H1 (cell line): ENCODE measurements around the gene RELL1. TPM values are rescaled to one million over a fixed set of nuclear protein-coding genes. Genes with fewer than 3 reads are reported as not detected.

Experiments used
- CTCF ChIA-PET: fragments of 300-600 bp; sonication (Branson Sonifier 250); formaldehyde crosslinking; loops from one replicate; lab custom pipeline; 2021; ENCODE audit not compliant: partially characterized antibody; lab: Charles Lee
- POLR2A ChIA-PET: fragments of 300-600 bp; sonication (Branson Sonifier 250); formaldehyde crosslinking; loops from one replicate; lab custom pipeline; 2021; ENCODE audit warnings: inconsistent platforms; ENCODE audit not compliant: partially characterized antibody; lab: Charles Lee
- DNase-seq, 2 experiments: peaks; one replicate each; pipeline versions ENCODE4 v3.0.0 to v3.0.0-alpha.2; 2010 to 2022; ENCODE audit warnings: low spot score in 2 of 2, low read depth in 1 of 2, mixed read lengths in 1 of 2
- FAIRE-seq: peaks from 2 replicates; lab custom pipeline; 2011; peaks lifted over from hg19 to GRCh38; lab: Jason Lieb, UNC
- H2AFZ ChIP-seq: 2 replicates; pipeline ENCODE4 v1.8.1; 2012; ENCODE audit warnings: low read length, inconsistent platforms
- H2AK5ac ChIP-seq: 2 replicates; pipeline ENCODE4 v1.6.1; 2013; ENCODE audit warnings: low read depth, low read length
- H2BK120ac ChIP-seq: replicated peaks from 2 replicates; pipeline ENCODE3; 2013; ENCODE audit warnings: low read depth, low read length, inconsistent platforms
- H2BK12ac ChIP-seq: 2 replicates; pipeline ENCODE4 v1.6.1; 2013; ENCODE audit warnings: low read depth, low read length
- H2BK15ac ChIP-seq: 2 replicates; pipeline ENCODE4 v1.6.1; 2013; ENCODE audit warnings: low read length
- H2BK20ac ChIP-seq: 2 replicates; pipeline ENCODE4 v1.6.1; 2013; ENCODE audit warnings: low read length
- H2BK5ac ChIP-seq: 2 replicates; pipeline ENCODE4 v1.6.1; 2013; ENCODE audit warnings: low read depth, low read length
- H3K14ac ChIP-seq: 2 replicates; pipeline ENCODE4 v1.6.1; 2013; ENCODE audit warnings: inconsistent platforms; ENCODE audit not compliant: insufficient read length
- H3K18ac ChIP-seq: 2 replicates; pipeline ENCODE4 v1.6.1; 2013; ENCODE audit warnings: low read length; ENCODE audit errors: extremely low read depth
- H3K23ac ChIP-seq: 2 replicates; pipeline ENCODE4 v1.6.1; 2013; ENCODE audit warnings: inconsistent platforms; ENCODE audit not compliant: insufficient read length
- H3K23me2 ChIP-seq: 2 replicates; pipeline ENCODE4 v1.6.1; 2013; ENCODE audit warnings: low read depth, low read length
- H3K27ac ChIP-seq: 2 replicates; pipeline ENCODE4 v1.6.1; 2011; ENCODE audit warnings: low read depth, low read length, inconsistent platforms
- H3K27me3 ChIP-seq, 4 experiments: replicated peaks in 1 of 4; 1 replicate in 1 of 4; 2 replicates in 3 of 4; pipeline versions ENCODE4 v1.6.1 to v1.8.1; 2011 to 2013; ENCODE audit warnings: low read length in 3 of 4, mild to moderate bottlenecking in 3 of 4, inconsistent platforms in 2 of 4, mixed read lengths in 2 of 4, moderate library complexity in 1 of 4; ENCODE audit not compliant: control insufficient read depth in 3 of 4, insufficient read depth in 3 of 4; ENCODE audit errors: extremely low read depth in 1 of 4
- H3K36me3 ChIP-seq, 4 experiments: 2 replicates each; pipeline versions ENCODE4 v1.6.1 to v1.8.1; 2011 to 2013; ENCODE audit warnings: mild to moderate bottlenecking in 4 of 4, low read length in 3 of 4, moderate library complexity in 2 of 4, control low read depth in 1 of 4, inconsistent platforms in 1 of 4; ENCODE audit not compliant: insufficient read depth in 4 of 4, control insufficient read depth in 2 of 4
- H3K4ac ChIP-seq: replicated peaks from 2 replicates; pipeline ENCODE3; 2013; ENCODE audit warnings: low read length, low read depth, mixed read lengths, inconsistent platforms; ENCODE audit not compliant: insufficient read length
- H3K4me1 ChIP-seq, 4 experiments: replicated peaks in 1 of 4; 1 replicate in 1 of 4; 2 replicates in 3 of 4; pipeline versions ENCODE4 v1.6.1 to v1.8.1; 2011 to 2013; ENCODE audit warnings: low read length in 3 of 4, inconsistent platforms in 2 of 4, mixed read lengths in 1 of 4; ENCODE audit not compliant: insufficient read depth in 4 of 4, control insufficient read depth in 3 of 4
- H3K4me2 ChIP-seq, 2 experiments: 2 replicates each; pipeline versions ENCODE4 v1.6.1 to v1.8.1; 2011 to 2013; ENCODE audit warnings: low read depth in 2 of 2, low read length in 2 of 2, control low read depth in 1 of 2, inconsistent platforms in 1 of 2, mild to moderate bottlenecking in 1 of 2; ENCODE audit not compliant: insufficient read depth in 1 of 2
- H3K4me3 ChIP-seq, 4 experiments: fragments of 200-600, 300-600 bp in 1 of 4; sonication (generic), shearing (Covaris generic), sonication (Bioruptor Twin) in 1 of 4; 2 replicates each; pipeline versions ENCODE4 v1.5.1 to v1.8.1; 2011 to 2016; ENCODE audit warnings: low read length in 4 of 4, low read depth in 3 of 4, control low read depth in 2 of 4, inconsistent platforms in 2 of 4, mild to moderate bottlenecking in 2 of 4, mixed read lengths in 1 of 4, moderate library complexity in 1 of 4; ENCODE audit not compliant: insufficient read depth in 2 of 4; ENCODE audit errors: extremely low read depth in 1 of 4
- H3K56ac ChIP-seq: replicated peaks from 2 replicates; pipeline ENCODE3; 2013; ENCODE audit warnings: low read depth, mild to moderate bottlenecking, mixed read lengths, low read length, inconsistent platforms; ENCODE audit not compliant: insufficient read length
- H3K79me1 ChIP-seq: 2 replicates; pipeline ENCODE4 v1.6.1; 2013; ENCODE audit warnings: low read depth, low read length, control low read depth
- H3K79me2 ChIP-seq, 2 experiments: 2 replicates each; pipeline versions ENCODE4 v1.6.1 to v1.8.1; 2012 to 2013; ENCODE audit warnings: low read length in 2 of 2, mild to moderate bottlenecking in 2 of 2, inconsistent platforms in 1 of 2; ENCODE audit not compliant: insufficient read depth in 2 of 2, control insufficient read depth in 1 of 2
- H3K9ac ChIP-seq, 4 experiments: replicated peaks in 1 of 4; 1 replicate in 1 of 4; 2 replicates in 3 of 4; pipeline versions ENCODE4 v1.6.1 to v1.8.1; 2011 to 2013; ENCODE audit warnings: low read depth in 3 of 4, low read length in 3 of 4, control low read depth in 2 of 4, mild to moderate bottlenecking in 2 of 4, moderate library complexity in 2 of 4, inconsistent platforms in 1 of 4; ENCODE audit errors: extremely low read depth in 1 of 4
- H3K9me3 ChIP-seq, 2 experiments: 2 replicates each; pipeline versions ENCODE4 v1.6.1 to v1.8.1; 2012 to 2013; ENCODE audit warnings: mild to moderate bottlenecking in 2 of 2, moderate library complexity in 2 of 2, control low read depth in 1 of 2, inconsistent platforms in 1 of 2, low read depth in 1 of 2, low read length in 1 of 2, mixed read lengths in 1 of 2; ENCODE audit not compliant: insufficient read depth in 2 of 2
- H4K20me1 ChIP-seq, 2 experiments: replicated peaks in 1 of 2; 2 replicates each; pipeline versions ENCODE3 to v1.8.1; 2011 to 2013; ENCODE audit warnings: inconsistent platforms in 2 of 2, low read length in 2 of 2, mild to moderate bottlenecking in 1 of 2; ENCODE audit not compliant: insufficient read depth in 2 of 2, control insufficient read depth in 1 of 2
- H4K5ac ChIP-seq: 2 replicates; pipeline ENCODE4 v1.6.1; 2013; ENCODE audit warnings: low read length, low read depth, mixed read lengths, inconsistent platforms; ENCODE audit not compliant: insufficient read length
- H4K8ac ChIP-seq: 2 replicates; pipeline ENCODE4 v1.8.0; 2013; ENCODE audit warnings: mild to moderate bottlenecking, moderate library complexity, low read length, inconsistent platforms; ENCODE audit not compliant: insufficient read depth; ENCODE audit errors: extremely low read depth
- H4K91ac ChIP-seq: replicated peaks from 2 replicates; pipeline ENCODE3; 2013; ENCODE audit warnings: low read length, mixed read lengths, inconsistent platforms; ENCODE audit not compliant: insufficient read length
- CREB1 ChIP-seq: IDR thresholded peaks from 2 replicates; pipeline ENCODE4 v1.6.1; 2012; ENCODE audit warnings: inconsistent platforms
- EP300 ChIP-seq, 2 experiments: IDR thresholded peaks; 1 replicate in 1 of 2; 2 replicates in 1 of 2; pipeline ENCODE4 v1.6.1; 2011 to 2012; ENCODE audit warnings: low read depth in 2 of 2, low read length in 2 of 2, mild to moderate bottlenecking in 2 of 2, borderline replicate concordance in 1 of 2, inconsistent platforms in 1 of 2, moderate library complexity in 1 of 2
- KDM5A ChIP-seq: fragments of 200-600 bp; IDR thresholded peaks from 2 replicates; pipeline ENCODE4 v1.7.1; 2012; ENCODE audit warnings: mild to moderate bottlenecking, low read length, inconsistent platforms, mixed read lengths
- NANOG ChIP-seq: IDR thresholded peaks from 2 replicates; pipeline ENCODE4 v1.6.1; 2011; ENCODE audit warnings: low read length, low read depth, mild to moderate bottlenecking, inconsistent platforms; ENCODE audit not compliant: insufficient read depth, poor library complexity, severe bottlenecking
- PHF8 ChIP-seq: fragments of 200-600 bp; sonication (generic); conservative IDR thresholded peaks from 2 replicates; pipeline ENCODE4 v1.7.1; 2012; ENCODE audit warnings: low read depth, mild to moderate bottlenecking, inconsistent platforms, low read length, moderate library complexity
- SIRT6 ChIP-seq: IDR thresholded peaks from one replicate; pipeline ENCODE4 v1.7.1; 2012; ENCODE audit warnings: low read length, inconsistent platforms
- SRF ChIP-seq: IDR thresholded peaks from 2 replicates; pipeline ENCODE4 v1.6.1; 2011; ENCODE audit warnings: mild to moderate bottlenecking, low read depth, low read length, moderate library complexity
- ZNF274 ChIP-seq: IDR thresholded peaks from 2 replicates; pipeline ENCODE4 v1.7.0; 2012; ENCODE audit warnings: low read length, borderline replicate concordance; ENCODE audit errors: extremely low read depth
- WGBS, 2 experiments: shearing (Covaris generic) in 1 of 2; methylation state at CpG; one replicate each; pipeline versions ENCODE4 v1.1.6 to v1.1.7; 2013 to 2015; ENCODE audit warnings: low lambda C conversion rate in 2 of 2, mixed read lengths in 2 of 2, inconsistent platforms in 1 of 2, low coverage in 1 of 2, missing lambda C conversion rate in 1 of 2; ENCODE audit not compliant: insufficient replicate concordance in 2 of 2, insufficient coverage in 1 of 2, insufficient read length in 1 of 2; ENCODE audit errors: extremely low coverage in 1 of 2, missing lambda C conversion rate in 1 of 2; 5-methylcytosine and 5-hydroxymethylcytosine counted together
- polyA plus RNA-seq, 7 experiments: library from polyadenylated mRNA; depleted of rRNA in 3 of 7; stranded (reverse) in 5 of 7; unstranded in 2 of 7; fragments of >200 nt in 5 of 7; fragments of 200-250 nt in 2 of 7; gene quantifications; 1 replicate in 5 of 7; 2 replicates in 1 of 7; 4 replicates in 1 of 7; pipeline versions ENCODE4 v1.2.1 to v1.2.3, GENCODE V29; 2011 to 2013; ENCODE audit warnings: missing spikeins in 2 of 7, mixed read lengths in 2 of 7
- total RNA-seq: library from RNA; stranded (reverse); fragmentation: NEBNext Ultra II Directional; extraction: Animal tissue kit (Norgen Biotek cat#: 25700); gene quantifications from 2 replicates; pipeline ENCODE4 v1.2.1, GENCODE V29; 2021
- TF ChIP-seq, protein P1 (sequence below): IDR thresholded peaks from 2 replicates; pipeline ENCODE4 v1.6.1; 2012; ENCODE audit warnings: inconsistent platforms

RELL1 gene
- total and polyA plus RNA-seq, 2 of the 8 experiments (the other 6 are each of a cell fraction or from before 2014, with no cell fraction given), result 2.1 to 14.1 TPM

DNA sequence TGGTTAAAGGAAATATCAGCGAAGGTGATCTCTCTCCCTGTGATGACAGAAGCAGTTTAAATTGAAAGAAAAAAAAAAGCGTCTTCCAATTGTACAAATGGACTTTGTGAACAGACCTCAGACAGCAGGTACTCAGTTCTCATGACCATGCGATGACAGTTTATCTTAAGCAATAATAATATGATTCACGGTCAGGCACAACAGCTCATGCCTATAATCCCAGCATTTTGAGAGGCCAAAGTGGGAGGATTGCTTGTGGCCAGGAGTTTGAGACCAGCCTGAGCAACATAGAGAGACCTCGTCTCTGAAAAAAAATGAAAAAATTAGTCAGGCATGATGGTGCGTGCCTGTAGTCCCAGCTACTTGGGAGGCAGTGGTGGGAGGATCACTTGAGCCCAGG, 51.0 kb downstream of the RELL1 start:
- no peaks in the 10 kb centered on the region for H4K20me1 ChIP-seq
- no peak overlapping the region for H4K8ac ChIP-seq
- no peak overlapping the region for H3K4me2 ChIP-seq
- no peaks in the 10 kb centered on the region for H3K79me1 ChIP-seq
- no peaks in the 10 kb centered on the region for H3K23me2 ChIP-seq
- no peak overlapping the region for H2BK20ac ChIP-seq
- ChIA-PET POLR2A (no interaction called here), CTCF (interaction anchor here (1.4 kb wide), 1 partner anchor 191 kb away, joined by 3 read pairs; the partner anchor contains the start of gene PGM2)
- DNase-seq (no peak), FAIRE-seq (no peak)
- H4K91ac ChIP-seq, result no peak overlapping the region
- H2AK5ac ChIP-seq, result no peak overlapping the region
- H2BK120ac ChIP-seq, result no peak overlapping the region
- no peak overlapping the region for H3K18ac ChIP-seq
- no peak overlapping the region for H2AFZ ChIP-seq
- H3K4me1 ChIP-seq, result no peaks in the 10 kb centered on the region
- H3K79me2 ChIP-seq, result no peaks in the 10 kb centered on the region
- no peak overlapping the region for H2BK15ac ChIP-seq
- no peak overlapping the region for H3K4ac ChIP-seq
- no peak overlapping the region for H2BK12ac ChIP-seq
- no peak overlapping the region for H2BK5ac ChIP-seq
- TF ChIP-seq, protein P1, sequence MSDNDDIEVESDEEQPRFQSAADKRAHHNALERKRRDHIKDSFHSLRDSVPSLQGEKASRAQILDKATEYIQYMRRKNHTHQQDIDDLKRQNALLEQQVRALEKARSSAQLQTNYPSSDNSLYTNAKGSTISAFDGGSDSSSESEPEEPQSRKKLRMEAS, result no peak
- no peak for TF ChIP-seq PHF8
- no peak for TF ChIP-seq NANOG
- TF ChIP-seq KDM5A, result no peak
- no peak for TF ChIP-seq EP300 (IDR thresholded peaks at IDR 0.05; ENCODE audit: borderline replicate concordance in 1 of 2, low read depth in 2 of 2, low read length in 2 of 2)
- no peak for TF ChIP-seq SRF
- no peak for TF ChIP-seq SIRT6
- no peak for TF ChIP-seq ZNF274
- no peak for TF ChIP-seq CREB1
- no peaks in the 10 kb centered on the region for H3K27me3 ChIP-seq
- no peaks in the 10 kb centered on the region for H3K9me3 ChIP-seq
- no peak overlapping the region for H4K5ac ChIP-seq
- no peak overlapping the region for H3K9ac ChIP-seq
- H3K4me3 ChIP-seq, result no peak overlapping the region
- no peak overlapping the region for H3K27ac ChIP-seq
- no peak overlapping the region for H3K14ac ChIP-seq
- no peak overlapping the region for H3K23ac ChIP-seq
- 91% methylated on average over 6 of the region's 6 CpGs; no CpG with 5 or more reads in 1 of the 2 experiments for whole genome bisulfite sequencing, 2 experiments
- H3K56ac ChIP-seq, result no peak overlapping the region
- peaks cover 0 to 7% (median 0%) of the 10 kb centered on the region in 4 experiments; a peak in 1 of 8 replicates for H3K36me3 ChIP-seq
